Sigmoid colon (tissue), 4 donors: ENCODE results near the gene CDCA3.

Experiments
- POLR2A ChIP-seq, 2 donors: fragments of 450-650 bp; IDR thresholded peaks; one replicate each; pipeline ENCODE4 v1.6.1; 2016; ENCODE audit warnings: antibody characterized with exemption in 2 of 2, mild to moderate bottlenecking in 2 of 2, moderate library complexity in 2 of 2
- POLR2AphosphoS5 ChIP-seq, 4 donors: sonication (generic); formaldehyde crosslinking; IDR thresholded peaks; one replicate each; pipeline ENCODE4 v1.6.1; 2017; ENCODE audit warnings: antibody characterized with exemption in 4 of 4
- TF ChIP-seq, protein P1 (sequence below), 4 experiments: fragments of 450-650 bp in 3 of 4; fragments of 200-600 bp in 1 of 4; IDR thresholded peaks; one replicate each; pipeline ENCODE4 v1.5.1; 2016 to 2019; ENCODE audit warnings: antibody characterized with exemption in 4 of 4, mild to moderate bottlenecking in 3 of 4, moderate library complexity in 2 of 4

DNA sequence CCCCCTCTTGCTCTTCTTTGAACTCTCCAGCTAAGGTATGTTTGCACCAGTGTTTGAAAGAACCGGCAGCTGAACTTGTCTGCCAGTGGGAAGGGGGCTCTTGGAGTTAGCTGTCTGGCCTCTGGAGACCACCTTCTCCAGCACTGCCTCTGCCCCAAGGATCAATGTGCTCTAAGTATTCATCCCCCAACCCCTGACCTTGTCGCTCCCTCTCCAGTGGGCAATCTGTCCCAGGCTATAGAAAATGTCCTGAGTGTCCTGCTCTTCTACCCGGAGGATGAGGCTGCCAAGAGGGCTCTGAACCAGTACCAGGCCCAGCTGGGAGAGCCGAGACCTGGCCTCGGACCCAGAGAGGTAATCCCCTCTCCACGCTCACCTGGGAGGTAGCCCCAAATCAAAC lies 20.1 kb downstream of the CDCA3 start:
- TF ChIP-seq, protein P1, sequence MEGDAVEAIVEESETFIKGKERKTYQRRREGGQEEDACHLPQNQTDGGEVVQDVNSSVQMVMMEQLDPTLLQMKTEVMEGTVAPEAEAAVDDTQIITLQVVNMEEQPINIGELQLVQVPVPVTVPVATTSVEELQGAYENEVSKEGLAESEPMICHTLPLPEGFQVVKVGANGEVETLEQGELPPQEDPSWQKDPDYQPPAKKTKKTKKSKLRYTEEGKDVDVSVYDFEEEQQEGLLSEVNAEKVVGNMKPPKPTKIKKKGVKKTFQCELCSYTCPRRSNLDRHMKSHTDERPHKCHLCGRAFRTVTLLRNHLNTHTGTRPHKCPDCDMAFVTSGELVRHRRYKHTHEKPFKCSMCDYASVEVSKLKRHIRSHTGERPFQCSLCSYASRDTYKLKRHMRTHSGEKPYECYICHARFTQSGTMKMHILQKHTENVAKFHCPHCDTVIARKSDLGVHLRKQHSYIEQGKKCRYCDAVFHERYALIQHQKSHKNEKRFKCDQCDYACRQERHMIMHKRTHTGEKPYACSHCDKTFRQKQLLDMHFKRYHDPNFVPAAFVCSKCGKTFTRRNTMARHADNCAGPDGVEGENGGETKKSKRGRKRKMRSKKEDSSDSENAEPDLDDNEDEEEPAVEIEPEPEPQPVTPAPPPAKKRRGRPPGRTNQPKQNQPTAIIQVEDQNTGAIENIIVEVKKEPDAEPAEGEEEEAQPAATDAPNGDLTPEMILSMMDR (IDR thresholded peaks at IDR 0.05), result no peak
- no peak for TF ChIP-seq POLR2AphosphoS5 (IDR thresholded peaks at IDR 0.05)
- no peak for TF ChIP-seq POLR2A (IDR thresholded peaks at IDR 0.05)
